HEK293 (cell line): ENCODE data around the gene RPL4.

Experiments used
- CTCF ChIA-PET: fragments of 350-600 bp; formaldehyde crosslinking; extraction: SDS; loops from one replicate; lab custom pipeline; 2021; ENCODE audit warnings: antibody characterized with exemption; lab: Yijun Ruan, JAX
- POLR2A ChIA-PET: fragments of 300-600 bp; formaldehyde crosslinking; extraction: SDS; loops from one replicate; lab custom pipeline; 2020; ENCODE audit warnings: antibody characterized with exemption, inconsistent platforms; lab: Yijun Ruan, JAX
- H3K27ac ChIP-seq: fragments of 200-500 bp; sonication (Bioruptor generic); 2 replicates; pipeline ENCODE4 v1.5.1; 2014; ENCODE audit warnings: low read depth, low read length, control low read depth, inconsistent platforms; ENCODE audit errors: extremely low read depth
- H3K36me3 ChIP-seq, 2 experiments: fragments of 200-500 bp in 1 of 2; sonication (Bioruptor generic) in 1 of 2; 1 replicate in 1 of 2; 2 replicates in 1 of 2; pipeline ENCODE4 v1.5.1; 2014 to 2017; ENCODE audit warnings: inconsistent platforms in 2 of 2, low read length in 2 of 2; ENCODE audit not compliant: control insufficient read depth in 2 of 2, insufficient read depth in 1 of 2
- H3K4me1 ChIP-seq: fragments of 200-500 bp; sonication (Bioruptor generic); 2 replicates; pipeline ENCODE4 v1.5.1; 2014; ENCODE audit warnings: mild to moderate bottlenecking, low read length, inconsistent platforms; ENCODE audit not compliant: control insufficient read depth, insufficient read depth
- H3K4me3 ChIP-seq: 2 replicates; pipeline ENCODE4 v1.5.1; 2011; ENCODE audit warnings: low read depth, mild to moderate bottlenecking, control low read depth, low read length, moderate library complexity
- H3K9me3 ChIP-seq: fragments of 200-500 bp; sonication (Bioruptor generic); 2 replicates; pipeline ENCODE4 v1.5.1; 2014; ENCODE audit warnings: low read depth, low read length, inconsistent platforms; ENCODE audit not compliant: control insufficient read depth, insufficient read depth
- KLF17 ChIP-seq: fragments of 450-650 bp; formaldehyde crosslinking; IDR thresholded peaks from 2 replicates; pipeline ENCODE4 v1.5.1; 2016; ENCODE audit warnings: missing biosample characterization, missing genetic modification characterization
- OVOL3 ChIP-seq: fragments of 450-650 bp; formaldehyde crosslinking; IDR thresholded peaks from 2 replicates; pipeline ENCODE4 v1.5.1; 2016; ENCODE audit warnings: missing biosample characterization, missing genetic modification characterization
- SALL2 ChIP-seq: fragments of 450-650 bp; formaldehyde crosslinking; IDR thresholded peaks from 2 replicates; pipeline ENCODE4 v1.5.0; 2017; ENCODE audit warnings: missing biosample characterization, mild to moderate bottlenecking, missing genetic modification characterization, borderline replicate concordance
- SP7 ChIP-seq: fragments of 450-650 bp; formaldehyde crosslinking; IDR thresholded peaks from 2 replicates; pipeline ENCODE4 v1.5.1; 2016; ENCODE audit warnings: missing biosample characterization, missing genetic modification characterization
- ZBTB1 ChIP-seq: fragments of 450-650 bp; formaldehyde crosslinking; IDR thresholded peaks from 2 replicates; pipeline ENCODE4 v1.5.1; 2016; ENCODE audit warnings: missing biosample characterization, missing genetic modification characterization
- ZIC2 ChIP-seq: fragments of 450-650 bp; formaldehyde crosslinking; IDR thresholded peaks from 2 replicates; pipeline ENCODE4 v1.5.1; 2016; ENCODE audit warnings: missing biosample characterization, missing genetic modification characterization
- ZNF133 ChIP-seq: fragments of 450-650 bp; formaldehyde crosslinking; IDR thresholded peaks from 2 replicates; pipeline ENCODE4 v1.5.1; 2016; ENCODE audit warnings: missing biosample characterization, missing genetic modification characterization
- ZNF140 ChIP-seq: fragments of 450-650 bp; formaldehyde crosslinking; IDR thresholded peaks from 2 replicates; pipeline ENCODE4 v1.5.1; 2016; ENCODE audit warnings: missing biosample characterization, missing genetic modification characterization
- ZNF174 ChIP-seq: fragments of 450-650 bp; formaldehyde crosslinking; IDR thresholded peaks from 2 replicates; pipeline ENCODE4 v1.5.0; 2017; ENCODE audit warnings: missing biosample characterization, mild to moderate bottlenecking, missing genetic modification characterization
- ZNF2 ChIP-seq: fragments of 450-650 bp; formaldehyde crosslinking; IDR thresholded peaks from 2 replicates; pipeline ENCODE4 v1.5.1; 2016; ENCODE audit warnings: missing biosample characterization, missing genetic modification characterization
- ZNF211 ChIP-seq: fragments of 450-650 bp; formaldehyde crosslinking; IDR thresholded peaks from 2 replicates; pipeline ENCODE4 v1.5.1; 2016; ENCODE audit warnings: low read depth, missing biosample characterization, missing genetic modification characterization
- ZNF214 ChIP-seq: fragments of 450-650 bp; formaldehyde crosslinking; IDR thresholded peaks from 2 replicates; pipeline ENCODE4 v1.5.1; 2017; ENCODE audit warnings: missing biosample characterization, mild to moderate bottlenecking, missing genetic modification characterization, borderline replicate concordance
- ZNF501 ChIP-seq: fragments of 450-650 bp; formaldehyde crosslinking; IDR thresholded peaks from 2 replicates; pipeline ENCODE4 v1.5.1; 2016; ENCODE audit warnings: missing biosample characterization, missing genetic modification characterization
- ZNF529 ChIP-seq: fragments of 450-650 bp; formaldehyde crosslinking; IDR thresholded peaks from 2 replicates; pipeline ENCODE4 v1.5.1; 2017; ENCODE audit warnings: missing genetic modification characterization, missing biosample characterization; ENCODE audit not compliant: insufficient replicate concordance
- ZNF548 ChIP-seq: fragments of 450-650 bp; formaldehyde crosslinking; IDR thresholded peaks from 2 replicates; pipeline ENCODE4 v1.5.1; 2016; ENCODE audit warnings: missing biosample characterization, missing genetic modification characterization
- ZNF658 ChIP-seq: fragments of 450-650 bp; formaldehyde crosslinking; IDR thresholded peaks from 2 replicates; pipeline ENCODE4; 2016; ENCODE audit warnings: missing biosample characterization, missing genetic modification characterization
- ZXDB ChIP-seq: fragments of 450-650 bp; formaldehyde crosslinking; IDR thresholded peaks from 2 replicates; pipeline ENCODE4 v1.5.1; 2016; ENCODE audit warnings: missing biosample characterization, missing genetic modification characterization
- TF ChIP-seq, protein P1 (sequence below): fragments of 450-650 bp; formaldehyde crosslinking; IDR thresholded peaks from 2 replicates; pipeline ENCODE4 v1.5.1; 2016; ENCODE audit warnings: missing biosample characterization, missing genetic modification characterization
- TF ChIP-seq, protein P2 (sequence below): fragments of 450-650 bp; formaldehyde crosslinking; IDR thresholded peaks from 2 replicates; pipeline ENCODE4 v1.5.1; 2016; ENCODE audit warnings: missing biosample characterization, missing genetic modification characterization
- TF ChIP-seq, protein P3 (sequence below): sonication (generic); formaldehyde crosslinking; IDR thresholded peaks from 2 replicates; pipeline ENCODE4 v1.8.1; 2022; ENCODE audit warnings: mild to moderate bottlenecking, moderate library complexity, missing genetic modification reagents

RPL4 gene

GRCh38 chr15:66542896-66543295 lies 38.2 kb upstream of the RPL4 start (continued):
- TF ChIP-seq, protein P1, sequence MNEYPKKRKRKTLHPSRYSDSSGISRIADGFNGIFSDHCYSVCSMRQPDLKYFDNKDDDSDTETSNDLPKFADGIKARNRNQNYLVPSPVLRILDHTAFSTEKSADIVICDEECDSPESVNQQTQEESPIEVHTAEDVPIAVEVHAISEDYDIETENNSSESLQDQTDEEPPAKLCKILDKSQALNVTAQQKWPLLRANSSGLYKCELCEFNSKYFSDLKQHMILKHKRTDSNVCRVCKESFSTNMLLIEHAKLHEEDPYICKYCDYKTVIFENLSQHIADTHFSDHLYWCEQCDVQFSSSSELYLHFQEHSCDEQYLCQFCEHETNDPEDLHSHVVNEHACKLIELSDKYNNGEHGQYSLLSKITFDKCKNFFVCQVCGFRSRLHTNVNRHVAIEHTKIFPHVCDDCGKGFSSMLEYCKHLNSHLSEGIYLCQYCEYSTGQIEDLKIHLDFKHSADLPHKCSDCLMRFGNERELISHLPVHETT (tag by site-specific recombination): no peak
- TF ChIP-seq, protein P2, sequence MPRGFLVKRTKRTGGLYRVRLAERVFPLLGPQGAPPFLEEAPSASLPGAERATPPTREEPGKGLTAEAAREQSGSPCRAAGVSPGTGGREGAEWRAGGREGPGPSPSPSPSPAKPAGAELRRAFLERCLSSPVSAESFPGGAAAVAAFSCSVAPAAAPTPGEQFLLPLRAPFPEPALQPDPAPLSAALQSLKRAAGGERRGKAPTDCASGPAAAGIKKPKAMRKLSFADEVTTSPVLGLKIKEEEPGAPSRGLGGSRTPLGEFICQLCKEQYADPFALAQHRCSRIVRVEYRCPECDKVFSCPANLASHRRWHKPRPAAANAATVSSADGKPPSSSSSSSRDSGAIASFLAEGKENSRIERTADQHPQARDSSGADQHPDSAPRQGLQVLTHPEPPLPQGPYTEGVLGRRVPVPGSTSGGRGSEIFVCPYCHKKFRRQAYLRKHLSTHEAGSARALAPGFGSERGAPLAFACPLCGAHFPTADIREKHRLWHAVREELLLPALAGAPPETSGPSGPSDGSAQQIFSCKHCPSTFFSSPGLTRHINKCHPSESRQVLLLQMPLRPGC (tag by site-specific recombination): no peak
- no peak for TF ChIP-seq KLF17 (tag by site-specific recombination)
- TF ChIP-seq SALL2 (tag by site-specific recombination): no peak
- no peak for TF ChIP-seq ZNF529 (tag by site-specific recombination)
- TF ChIP-seq ZXDB (tag by site-specific recombination): no peak
- no peak for TF ChIP-seq SP7
- TF ChIP-seq OVOL3 (tag by site-specific recombination): no peak
- no peak for TF ChIP-seq ZNF174 (tag by site-specific recombination)
- TF ChIP-seq ZNF133 (tag by site-specific recombination): no peak
- TF ChIP-seq, all 188 proteins: peak for 0

DNA sequence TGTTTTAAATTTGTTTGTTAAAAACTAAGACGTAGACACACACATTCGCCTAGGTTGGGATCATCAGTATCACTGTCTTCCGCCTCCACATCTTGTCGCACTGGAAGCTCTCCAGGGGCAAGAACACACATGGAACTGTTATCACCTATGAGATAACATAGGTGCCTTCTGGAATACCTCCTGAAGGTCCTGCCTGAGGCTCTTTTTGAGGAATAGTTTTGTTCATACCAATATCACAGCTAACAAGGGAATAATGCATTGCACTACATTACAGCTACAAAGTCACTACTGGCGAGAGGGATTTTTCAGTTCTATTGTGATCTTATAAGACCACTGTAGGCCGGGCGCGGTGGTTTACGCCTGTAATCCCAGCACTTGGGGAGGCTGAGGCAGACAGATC lies 30.4 kb upstream of the RPL4 start:
- Histone ChIP-seq H3K9me3 (no peaks in the 10 kb centered on the region), H3K4me3 (no peak overlapping the region), H3K27ac (no peak overlapping the region), H3K36me3 (peaks cover 61 to 62% of the 10 kb centered on the region in 2 experiments), H3K4me1 (no peaks in the 10 kb centered on the region)
- POLR2A ChIA-PET: no interaction called here
- TF ChIP-seq, protein P3, sequence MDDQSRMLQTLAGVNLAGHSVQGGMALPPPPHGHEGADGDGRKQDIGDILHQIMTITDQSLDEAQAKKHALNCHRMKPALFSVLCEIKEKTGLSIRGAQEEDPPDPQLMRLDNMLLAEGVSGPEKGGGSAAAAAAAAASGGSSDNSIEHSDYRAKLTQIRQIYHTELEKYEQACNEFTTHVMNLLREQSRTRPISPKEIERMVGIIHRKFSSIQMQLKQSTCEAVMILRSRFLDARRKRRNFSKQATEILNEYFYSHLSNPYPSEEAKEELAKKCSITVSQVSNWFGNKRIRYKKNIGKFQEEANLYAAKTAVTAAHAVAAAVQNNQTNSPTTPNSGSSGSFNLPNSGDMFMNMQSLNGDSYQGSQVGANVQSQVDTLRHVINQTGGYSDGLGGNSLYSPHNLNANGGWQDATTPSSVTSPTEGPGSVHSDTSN (CRISPR knock-in tag): no peak
- TF ChIP-seq ZNF211 (tag by site-specific recombination): no peak
- no peak for TF ChIP-seq ZNF140 (tag by site-specific recombination)
- CTCF ChIA-PET: interaction anchor here (0.7 to 1.3 kb wide), 4 partner anchors 9 to 148 kb away, joined by 3 read pairs; no protein-coding TSS in a partner anchor

DNA sequence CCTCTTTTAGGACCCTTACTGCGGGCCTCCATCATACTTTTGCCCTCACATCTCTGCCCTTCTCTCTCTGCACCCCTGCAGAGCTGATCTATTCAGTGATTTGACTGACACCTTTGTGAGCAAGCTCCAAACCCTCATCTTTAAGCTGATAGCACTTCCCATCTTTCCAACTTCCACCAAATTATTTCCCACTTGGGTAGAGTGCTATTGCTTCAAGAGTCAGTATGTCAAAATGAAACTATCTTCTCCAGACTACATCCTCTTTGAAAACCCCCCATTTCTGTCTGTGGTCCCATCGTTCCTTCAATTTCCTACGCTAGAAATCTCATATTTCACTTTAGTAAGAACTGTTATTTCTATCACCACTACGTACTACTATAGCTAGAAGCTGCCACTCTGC lies 20.2 kb upstream of the RPL4 start:
- no peak overlapping the region for H3K4me3 ChIP-seq
- no peak for TF ChIP-seq ZBTB1 (tag by site-specific recombination)
- no peak for TF ChIP-seq ZNF2 (tag by site-specific recombination)
- TF ChIP-seq ZNF133 (tag by site-specific recombination): no peak
- no peak for TF ChIP-seq ZNF501 (tag by site-specific recombination)
- no peak for TF ChIP-seq ZNF548 (tag by site-specific recombination)
- TF ChIP-seq ZIC2 (tag by site-specific recombination): no peak
- no peak for TF ChIP-seq ZNF214 (tag by site-specific recombination)
- TF ChIP-seq ZNF658 (tag by site-specific recombination): no peak
- H3K27ac ChIP-seq: no peak overlapping the region
- CTCF ChIA-PET: interaction anchor here (1.0 to 1.5 kb wide), 2 partner anchors 25 to 27 kb away, joined by 3 to 4 read pairs; no protein-coding TSS in a partner anchor
- POLR2A ChIA-PET: no interaction called here
- peaks cover 55 to 67% of the 10 kb centered on the region in 2 experiments for H3K36me3 ChIP-seq
- no peaks in the 10 kb centered on the region for H3K4me1 ChIP-seq
- H3K9me3 ChIP-seq: no peaks in the 10 kb centered on the region
